Immature natural killer cell (primary cell): ENCODE data around the gene ASPSCR1. TPM values are rescaled to one million over a fixed set of nuclear protein-coding genes. Genes with fewer than 3 reads are reported as not detected.

ENCODE experiments used
- DNase-seq, 3 donors: peaks; one replicate each; pipeline ENCODE4 v3.0.0; 2022; ENCODE audit warnings: mixed read lengths in 1 of 3
- H3K27ac Mint-ChIP-seq, 6 donors: one replicate each; pipeline ENCODE4 v1.8.0; 2020; ENCODE audit warnings: mixed read lengths in 6 of 6, mild to moderate bottlenecking in 5 of 6, inconsistent platforms in 4 of 6, moderate library complexity in 3 of 6
- H3K27me3 Mint-ChIP-seq, 3 donors: one replicate each; pipeline ENCODE4 v1.8.0; 2020 to 2021; ENCODE audit warnings: low read depth in 3 of 3, mild to moderate bottlenecking in 3 of 3, mixed read lengths in 3 of 3, moderate library complexity in 3 of 3, inconsistent platforms in 1 of 3
- H3K36me3 Mint-ChIP-seq, 3 donors: one replicate each; pipeline ENCODE4 v1.8.0; 2020; ENCODE audit warnings: mixed read lengths in 3 of 3, inconsistent platforms in 2 of 3, mild to moderate bottlenecking in 2 of 3
- H3K4me1 Mint-ChIP-seq, 2 donors: one replicate each; pipeline ENCODE4 v1.8.0; 2020; ENCODE audit warnings: inconsistent platforms in 2 of 2, mild to moderate bottlenecking in 2 of 2, mixed read lengths in 2 of 2, moderate library complexity in 1 of 2
- H3K4me3 Mint-ChIP-seq, 5 donors: one replicate each; pipeline ENCODE4 v1.8.0; 2020; ENCODE audit warnings: mild to moderate bottlenecking in 5 of 5, mixed read lengths in 5 of 5, inconsistent platforms in 3 of 5, moderate library complexity in 3 of 5
- H3K9me3 Mint-ChIP-seq, 6 donors: one replicate each; pipeline ENCODE4 v1.8.0; 2020; ENCODE audit warnings: mild to moderate bottlenecking in 6 of 6, mixed read lengths in 6 of 6, inconsistent platforms in 4 of 6, moderate library complexity in 3 of 6
- polyA plus RNA-seq, 3 donors: library from polyadenylated mRNA; unstranded; fragments of 300-500 nt; fragmentation: Illumina TruSeq; gene quantifications; one replicate each; pipeline ENCODE4 v1.2.3, GENCODE V29; 2021

ASPSCR1 gene
- polyA plus RNA-seq, 3 donors from 2014 or later = 21.1 to 32.9 (median 31.3) TPM

GRCh38 chr17:82063424-82064415 is 86.3 kb downstream of the ASPSCR1 start:
- DNase-seq = no peak

GRCh38 chr17:82064433-82065192 is 87.2 kb downstream of the ASPSCR1 start:
- DNase-seq = no peak
- no peaks in the 10 kb centered on the region for H3K36me3 Mint-ChIP-seq
- peaks cover 4 to 10% (median 5%) of the 10 kb centered on the region in 3 donors for H3K27me3 Mint-ChIP-seq
- no peaks in the 10 kb centered on the region for H3K9me3 Mint-ChIP-seq
- peak overlapping the region in 5 of 6 donors; percentile 28 to 83 (median 53) for H3K27ac Mint-ChIP-seq
- peaks cover 6 to 19% of the 10 kb centered on the region in 2 donors for H3K4me1 Mint-ChIP-seq
- peak overlapping the region; percentile 59 to 74 (median 69) for H3K4me3 Mint-ChIP-seq

More at GRCh38 chr17:82063424-82064415, 86.3 kb downstream of the ASPSCR1 start:
- Mint-ChIP-seq H3K27ac (peak overlapping the region in 4 of 6 donors; percentile 34 to 83 (median 49)), H3K27me3 (peaks cover 4 to 10% (median 5%) of the 10 kb centered on the region in 3 donors), H3K4me3 (peak overlapping the region; percentile 59 to 74 (median 69)), H3K9me3 (no peaks in the 10 kb centered on the region), H3K4me1 (peaks cover 6 to 19% of the 10 kb centered on the region in 2 donors), H3K36me3 (no peaks in the 10 kb centered on the region)

- DNase-seq = no peak
- Mint-ChIP-seq H3K4me3 (peak overlapping the region; percentile 43 to 74 (median 59)), H3K27ac (peak overlapping the region in 2 of 6 donors; percentile 36 to 64), H3K9me3 (no peaks in the 10 kb centered on the region), H3K27me3 (peaks cover 4 to 10% (median 5%) of the 10 kb centered on the region in 3 donors), H3K4me1 (peaks cover 6 to 19% of the 10 kb centered on the region in 2 donors), H3K36me3 (no peaks in the 10 kb centered on the region)
Observed at GRCh38 chr17:82065193-82065637, 87.8 kb downstream of the ASPSCR1 start.

- H3K4me3 Mint-ChIP-seq = peak within 1 kb of the TSS; percentile 75 to 89 (median 80)
- no peaks in the 10 kb centered on the region for H3K36me3 Mint-ChIP-seq
- H3K27ac Mint-ChIP-seq = peak within 1 kb of the TSS; percentile 80 to 88 (median 83)
- peak; percentile 69 to 75 (median 73) for DNase-seq
- H3K9me3 Mint-ChIP-seq = no peaks in the 10 kb centered on the region
- peaks cover 4 to 10% (median 5%) of the 10 kb centered on the region in 3 donors for H3K27me3 Mint-ChIP-seq
- H3K4me1 Mint-ChIP-seq = peaks cover 6 to 19% of the 10 kb centered on the region in 2 donors
Observed at GRCh38 chr17:82065638-82066303, 88.3 kb downstream of the ASPSCR1 start, which contains the start of gene DUS1L. TSS of gene DUS1L (minus strand) at chr17:82065804. CDS start at chr17:82065059, 745 bp downstream.

Other genes starting within 250 kb of the ASPSCR1 start
- not detected for gene GCGR, start 173.5 kb upstream of the ASPSCR1 start, polyA plus RNA-seq
- gene MCRIP1, start 144.3 kb upstream of the ASPSCR1 start, polyA plus RNA-seq = 100 to 1,000 TPM; 112 to 178 (median 124) TPM
- gene PPP1R27, start 142.6 kb upstream of the ASPSCR1 start, polyA plus RNA-seq = not detected
- gene P4HB, start 117.1 kb upstream of the ASPSCR1 start, polyA plus RNA-seq = 100 to 1,000 TPM; 365 to 534 (median 475) TPM
- 100 to 1,000 TPM; 100 to 245 (median 133) TPM for gene ARHGDIA, start 106.3 kb upstream of the ASPSCR1 start, polyA plus RNA-seq
- 10 to 100 TPM; 36.2 to 63.3 (median 40.1) TPM for gene ALYREF, start 86.0 kb upstream of the ASPSCR1 start, polyA plus RNA-seq
- 100 to 1,000 TPM; 339 to 578 (median 348) TPM for gene ANAPC11, start 85.9 kb upstream of the ASPSCR1 start, polyA plus RNA-seq
- not detected for gene NPB, start 75.4 kb upstream of the ASPSCR1 start, polyA plus RNA-seq
- 10 to 100 TPM; 44.7 to 59.6 (median 49.5) TPM for gene PCYT2, start 66.2 kb upstream of the ASPSCR1 start, polyA plus RNA-seq
- gene SIRT7, start 59.5 kb upstream of the ASPSCR1 start, polyA plus RNA-seq = 10 to 100 TPM; 27.2 to 54.7 (median 36.2) TPM
- gene MAFG, start 49.9 kb upstream of the ASPSCR1 start, polyA plus RNA-seq = 1 to 10 TPM; 1.1 to 4.8 (median 1.3) TPM
- 1 to 10 TPM; 1.1 to 3.3 (median 1.9) TPM for gene PYCR1, start 40.3 kb upstream of the ASPSCR1 start, polyA plus RNA-seq
- gene MYADML2, start 30.4 kb upstream of the ASPSCR1 start, polyA plus RNA-seq = not detected
- not detected for gene NOTUM, start 16.4 kb upstream of the ASPSCR1 start, polyA plus RNA-seq
- gene CENPX, start 45.2 kb downstream of the ASPSCR1 start, polyA plus RNA-seq = 100 to 1,000 TPM in 2 of 3 donors, 10 to 100 TPM in 1; 70.0 to 104 (median 100) TPM
- 1 to 10 TPM; 4.7 to 9.9 (median 5.2) TPM for gene LRRC45, start 45.7 kb downstream of the ASPSCR1 start, polyA plus RNA-seq
- not detected for gene RAC3, start 54.0 kb downstream of the ASPSCR1 start, polyA plus RNA-seq
- gene DCXR, start 60.1 kb downstream of the ASPSCR1 start, polyA plus RNA-seq = 100 to 1,000 TPM; 144 to 242 (median 165) TPM
- gene RFNG, start 74.2 kb downstream of the ASPSCR1 start, polyA plus RNA-seq = 1 to 10 TPM; 2.2 to 3.7 (median 3.2) TPM
- gene GPS1, start 74.3 kb downstream of the ASPSCR1 start, polyA plus RNA-seq = 100 to 1,000 TPM; 174 to 212 (median 183) TPM
- gene DUS1L, start 88.2 kb downstream of the ASPSCR1 start, polyA plus RNA-seq = 10 to 100 TPM; 61.7 to 85.3 (median 82.5) TPM
- gene FASN, start 120.6 kb downstream of the ASPSCR1 start, polyA plus RNA-seq = 1 to 10 TPM in 1 of 3 donors, under 1 TPM in 2; 0.10 to 2.7 (median 0.23) TPM
- gene CCDC57, start 235.2 kb downstream of the ASPSCR1 start, polyA plus RNA-seq = 10 to 100 TPM; 27.7 to 65.8 (median 28.8) TPM